CD8-positive, alpha-beta memory T cell (primary cell): ENCODE results near the gene PPIF. TPM values are rescaled to one million over a fixed set of nuclear protein-coding genes. Genes with fewer than 3 reads are reported as not detected.
A peak's percentile ranks its signal among the peaks of the same experiment; 100 is the strongest.

Experiments
- CTCF ChIA-PET: fragments of 350-600 bp; sonication (Branson Sonifier 250); formaldehyde crosslinking; loops from one replicate; lab custom pipeline; 2021; ENCODE audit warnings: antibody characterized with exemption; lab: Charles Lee
- POLR2A ChIA-PET: fragments of 350-600 bp; sonication (Branson Sonifier 250); formaldehyde crosslinking; loops from one replicate; lab custom pipeline; 2021; ENCODE audit warnings: antibody characterized with exemption; lab: Charles Lee
- DNase-seq, 5 donors: peaks; one replicate each; pipeline versions ENCODE4 v3.0.0 to v3.0.0-alpha.2; 2020 to 2022; ENCODE audit warnings: mixed read lengths in 1 of 5
- H3K27ac ChIP-seq: one replicate; pipeline ENCODE4 v1.7.0; 2013; ENCODE audit warnings: low read depth, mild to moderate bottlenecking, low read length, moderate library complexity
- H3K27me3 ChIP-seq: 2 replicates; pipeline ENCODE4 v1.7.0; 2013; ENCODE audit warnings: low read length, mild to moderate bottlenecking; ENCODE audit not compliant: insufficient read depth, poor library complexity, severe bottlenecking
- H3K36me3 ChIP-seq: 2 replicates; pipeline ENCODE4 v1.7.0; 2013; ENCODE audit warnings: mild to moderate bottlenecking, low read length, moderate library complexity; ENCODE audit not compliant: insufficient read depth
- H3K4me1 ChIP-seq: 2 replicates; pipeline ENCODE4 v1.7.0; 2013; ENCODE audit warnings: mild to moderate bottlenecking, low read length, moderate library complexity; ENCODE audit not compliant: insufficient read depth
- H3K4me3 ChIP-seq: 2 replicates; pipeline ENCODE4 v1.7.0; 2013; ENCODE audit warnings: mild to moderate bottlenecking, low read length
- H3K9me3 ChIP-seq: 2 replicates; pipeline ENCODE4 v1.7.0; 2013; ENCODE audit warnings: mild to moderate bottlenecking, low read length
- H3K27ac Mint-ChIP-seq, 8 donors: one replicate each; pipeline ENCODE4 v1.8.0; 2020 to 2021; ENCODE audit warnings: mixed read lengths in 8 of 8, mild to moderate bottlenecking in 6 of 8, inconsistent platforms in 3 of 8, moderate library complexity in 3 of 8
- H3K27me3 Mint-ChIP-seq, 2 donors: one replicate each; pipeline ENCODE4 v1.8.0; 2020 to 2021; ENCODE audit warnings: mixed read lengths in 2 of 2, mild to moderate bottlenecking in 1 of 2, moderate library complexity in 1 of 2
- H3K36me3 Mint-ChIP-seq, 3 donors: one replicate each; pipeline ENCODE4 v1.8.0; 2020 to 2021; ENCODE audit warnings: mixed read lengths in 3 of 3, inconsistent platforms in 1 of 3, mild to moderate bottlenecking in 1 of 3
- H3K4me1 Mint-ChIP-seq, 3 donors: one replicate each; pipeline ENCODE4 v1.8.0; 2020 to 2021; ENCODE audit warnings: mixed read lengths in 3 of 3, inconsistent platforms in 1 of 3, mild to moderate bottlenecking in 1 of 3
- H3K4me3 Mint-ChIP-seq, 7 donors: one replicate each; pipeline ENCODE4 v1.8.0; 2020 to 2021; ENCODE audit warnings: mixed read lengths in 7 of 7, mild to moderate bottlenecking in 6 of 7, moderate library complexity in 4 of 7, inconsistent platforms in 2 of 7
- H3K9me3 Mint-ChIP-seq, 5 donors: one replicate each; pipeline ENCODE4 v1.8.0; 2020 to 2022; ENCODE audit warnings: mixed read lengths in 5 of 5, mild to moderate bottlenecking in 3 of 5, moderate library complexity in 2 of 5, inconsistent platforms in 1 of 5
- polyA plus RNA-seq: library from polyadenylated mRNA; unstranded; fragments of 300-500 nt; fragmentation: Illumina TruSeq; gene quantifications from one replicate; pipeline ENCODE4 v1.2.3, GENCODE V29; 2021
- total RNA-seq, 2 experiments: library from RNA; stranded (reverse); gene quantifications; one replicate each; pipeline ENCODE4 v1.2.3, GENCODE V29; 2021

PPIF gene
- total and polyA plus RNA-seq, 3 experiments from 2014 or later = 13.7 to 181 (median 173) TPM

DNA sequence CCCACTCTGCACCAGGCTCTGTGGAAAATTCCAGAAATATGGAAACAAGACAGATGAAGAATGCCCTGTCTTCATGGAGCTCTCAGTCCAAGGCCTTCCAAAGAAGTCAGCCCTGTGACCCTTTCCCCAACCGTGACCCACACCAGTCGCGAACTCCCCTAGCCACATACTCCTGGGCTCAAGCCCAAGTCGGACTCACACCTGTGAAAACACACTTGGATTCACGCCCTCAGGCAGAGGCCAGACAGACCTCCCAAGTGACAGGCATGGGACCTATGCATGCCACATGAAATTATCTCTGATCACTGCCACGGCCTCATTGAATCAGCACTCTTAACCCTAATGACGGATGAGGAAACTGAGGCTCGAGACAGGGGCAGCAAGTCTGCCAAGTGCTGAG is 55.7 kb downstream of the PPIF start:
- Histone ChIP-seq H3K4me1 (no peaks in the 10 kb centered on the region), H3K36me3 (no peaks in the 10 kb centered on the region), H3K27me3 (no peaks in the 10 kb centered on the region), H3K9me3 (no peaks in the 10 kb centered on the region), H3K4me3 (no peak overlapping the region), H3K27ac (no peak overlapping the region)
- Mint-ChIP-seq H3K27ac (no peak overlapping the region), H3K9me3 (no peaks in the 10 kb centered on the region), H3K4me3 (no peak overlapping the region), H3K27me3 (peaks cover 0 to 1% of the 10 kb centered on the region in 2 donors), H3K4me1 (no peaks in the 10 kb centered on the region), H3K36me3 (no peaks in the 10 kb centered on the region)
- ChIA-PET CTCF (no interaction called here), POLR2A (no interaction called here)
- peak in 1 of 5 donors; percentile 41 for DNase-seq

DNA sequence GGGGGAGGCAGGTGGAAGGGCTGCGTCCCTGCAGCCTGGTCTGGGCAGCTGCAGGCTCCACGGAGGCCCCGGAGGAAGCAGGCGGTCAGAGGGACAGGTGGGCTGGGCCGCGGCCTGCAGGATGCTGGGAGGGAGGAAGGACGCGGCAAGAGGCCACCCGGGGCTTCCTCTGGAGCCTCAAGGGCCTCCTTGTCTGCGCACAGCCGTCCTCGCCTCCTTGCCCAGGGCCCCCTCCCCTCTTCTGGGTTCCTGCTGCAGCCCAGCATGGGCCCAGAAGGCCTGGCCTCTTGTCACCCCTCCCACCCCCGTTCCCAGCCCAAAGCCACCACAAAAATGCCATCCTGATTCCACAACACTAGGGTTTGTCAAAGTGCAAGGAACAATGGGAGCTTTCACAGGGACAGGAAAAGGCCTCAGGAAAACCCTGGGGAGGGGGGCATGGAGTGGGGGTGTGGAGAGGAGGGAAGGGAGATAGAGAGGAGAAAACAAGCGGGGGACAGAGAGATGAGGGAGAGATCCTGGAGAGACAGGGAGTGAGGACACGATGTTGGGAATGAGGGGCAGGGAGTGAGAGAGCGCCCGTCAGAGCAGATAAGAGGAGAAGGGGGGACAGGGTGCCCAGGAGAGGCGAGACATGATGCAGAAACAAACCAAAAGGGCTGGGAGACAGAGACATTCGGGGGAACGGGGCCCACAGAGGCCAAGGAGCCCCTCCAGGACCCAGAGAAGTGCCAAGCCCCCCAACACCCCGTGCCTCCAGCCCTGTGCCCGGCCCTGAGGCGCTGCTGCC is 56.4 kb downstream of the PPIF start:
- H3K27me3 Mint-ChIP-seq = peaks cover 0 to 1% of the 10 kb centered on the region in 2 donors
- ChIA-PET POLR2A (no interaction called here), CTCF (no interaction called here)
- no peaks in the 10 kb centered on the region for H3K36me3 ChIP-seq
- no peaks in the 10 kb centered on the region for H3K9me3 Mint-ChIP-seq
- no peaks in the 10 kb centered on the region for H3K27me3 ChIP-seq
- no peak overlapping the region for H3K27ac ChIP-seq
- H3K4me3 Mint-ChIP-seq = no peak overlapping the region
- H3K9me3 ChIP-seq = no peaks in the 10 kb centered on the region
- no peaks in the 10 kb centered on the region for H3K4me1 Mint-ChIP-seq
- H3K4me1 ChIP-seq = no peaks in the 10 kb centered on the region
- peak overlapping the region in 1 of 8 donors; percentile 32 for H3K27ac Mint-ChIP-seq
- no peaks in the 10 kb centered on the region for H3K36me3 Mint-ChIP-seq
- H3K4me3 ChIP-seq = no peak overlapping the region
- DNase-seq = no peak

DNA sequence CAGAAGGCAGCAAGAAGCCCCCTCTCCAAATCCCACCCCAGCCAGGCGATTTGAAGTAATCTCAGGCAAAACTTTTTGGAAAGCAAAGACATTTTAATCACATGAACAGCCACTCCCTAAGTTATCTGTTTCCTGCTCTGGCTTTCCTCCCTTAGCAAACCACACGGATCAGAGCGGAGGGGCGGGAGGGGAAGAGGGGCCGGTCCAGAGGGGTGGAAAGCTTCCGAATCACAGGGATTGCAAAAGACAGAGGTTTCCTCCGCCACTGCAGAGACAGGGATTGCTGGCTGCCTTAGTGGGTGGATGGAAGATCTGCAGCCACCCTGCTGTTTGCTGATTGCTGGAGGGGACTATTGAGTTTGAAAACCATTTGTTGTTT is 57.0 kb downstream of the PPIF start:
- ChIA-PET CTCF (no interaction called here), POLR2A (interaction anchor here (0.6 kb wide), 1 partner anchor 62 kb away, joined by 4 read pairs; no protein-coding TSS in a partner anchor)
- no peak overlapping the region for H3K4me3 ChIP-seq
- no peaks in the 10 kb centered on the region for H3K4me1 ChIP-seq
- Mint-ChIP-seq H3K36me3 (no peaks in the 10 kb centered on the region), H3K27ac (no peak overlapping the region), H3K4me1 (no peaks in the 10 kb centered on the region), H3K4me3 (no peak overlapping the region), H3K27me3 (peaks cover 0 to 1% of the 10 kb centered on the region in 2 donors), H3K9me3 (no peaks in the 10 kb centered on the region)
- no peak for DNase-seq
- H3K27ac ChIP-seq = no peak overlapping the region
- H3K27me3 ChIP-seq = no peaks in the 10 kb centered on the region
- no peaks in the 10 kb centered on the region for H3K36me3 ChIP-seq
- H3K9me3 ChIP-seq = no peaks in the 10 kb centered on the region

DNA sequence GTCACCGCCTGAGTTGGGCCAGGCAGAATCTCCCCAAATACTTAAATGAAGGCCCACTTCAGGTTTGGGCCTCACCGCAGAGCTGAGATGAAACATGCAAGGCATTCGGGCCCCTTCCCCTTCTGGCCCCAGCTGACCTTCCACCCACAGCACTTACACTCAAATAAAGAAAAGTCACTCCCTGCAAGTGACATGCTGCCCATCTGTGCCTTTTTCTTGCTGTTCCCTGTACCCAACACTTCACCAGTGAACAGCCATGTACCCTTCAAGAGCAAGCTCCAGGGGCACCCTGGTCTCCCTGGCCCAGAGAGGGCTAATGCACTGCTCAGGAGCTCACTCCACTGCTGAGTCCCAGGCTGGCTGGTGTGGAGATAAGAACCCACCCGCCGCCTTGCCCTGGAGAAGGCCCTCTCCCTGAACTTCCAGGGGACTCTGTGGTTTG is 57.4 kb downstream of the PPIF start:
- H3K9me3 Mint-ChIP-seq = no peaks in the 10 kb centered on the region
- Histone ChIP-seq H3K36me3 (no peaks in the 10 kb centered on the region), H3K4me3 (no peak overlapping the region), H3K27ac (no peak overlapping the region), H3K4me1 (no peaks in the 10 kb centered on the region), H3K9me3 (no peaks in the 10 kb centered on the region), H3K27me3 (no peaks in the 10 kb centered on the region)
- ChIA-PET POLR2A (interaction anchor here (0.6 kb wide), 1 partner anchor 62 kb away, joined by 4 read pairs; no protein-coding TSS in a partner anchor), CTCF (interaction anchor here (1.1 kb wide), 1 partner anchor 31 kb away, joined by 3 read pairs; no protein-coding TSS in a partner anchor)
- peak overlapping the region in 1 of 8 donors; percentile 86 for H3K27ac Mint-ChIP-seq
- no peaks in the 10 kb centered on the region for H3K36me3 Mint-ChIP-seq
- no peaks in the 10 kb centered on the region for H3K4me1 Mint-ChIP-seq
- no peak overlapping the region for H3K4me3 Mint-ChIP-seq
- peaks cover 0 to 1% of the 10 kb centered on the region in 2 donors for H3K27me3 Mint-ChIP-seq
- DNase-seq = no peak

Other genes with a start within 250 kb of the PPIF start
- under 1 TPM; 0.83 to 1.00 TPM for gene ZCCHC24, start 98.2 kb downstream of the PPIF start, total RNA-seq
- 1.4 TPM for gene ZCCHC24, start 98.2 kb downstream of the PPIF start, polyA plus RNA-seq
- 1 to 10 TPM; 2.6 to 2.9 TPM for gene EIF5AL1, start 165.1 kb downstream of the PPIF start, total RNA-seq
- gene EIF5AL1, start 165.1 kb downstream of the PPIF start, polyA plus RNA-seq = 0.16 TPM
- gene SFTPA2, start 212.9 kb downstream of the PPIF start, total RNA-seq = not detected
- not detected for gene SFTPA2, start 212.9 kb downstream of the PPIF start, polyA plus RNA-seq